ENCODE measurements around the gene HECTD2. TPM values are rescaled to one million over a fixed set of nuclear protein-coding genes. Genes with fewer than 3 reads are reported as not detected.
"Not testable (repeated sequence)": the region's sequence is repeated elsewhere in the genome, so short reads cannot be mapped to it uniquely, and the experiment has no call there.

Gene HECTD2
- total RNA-seq, 2 experiments from 2014 or later: 3.8 to 6.8 TPM

DNA sequence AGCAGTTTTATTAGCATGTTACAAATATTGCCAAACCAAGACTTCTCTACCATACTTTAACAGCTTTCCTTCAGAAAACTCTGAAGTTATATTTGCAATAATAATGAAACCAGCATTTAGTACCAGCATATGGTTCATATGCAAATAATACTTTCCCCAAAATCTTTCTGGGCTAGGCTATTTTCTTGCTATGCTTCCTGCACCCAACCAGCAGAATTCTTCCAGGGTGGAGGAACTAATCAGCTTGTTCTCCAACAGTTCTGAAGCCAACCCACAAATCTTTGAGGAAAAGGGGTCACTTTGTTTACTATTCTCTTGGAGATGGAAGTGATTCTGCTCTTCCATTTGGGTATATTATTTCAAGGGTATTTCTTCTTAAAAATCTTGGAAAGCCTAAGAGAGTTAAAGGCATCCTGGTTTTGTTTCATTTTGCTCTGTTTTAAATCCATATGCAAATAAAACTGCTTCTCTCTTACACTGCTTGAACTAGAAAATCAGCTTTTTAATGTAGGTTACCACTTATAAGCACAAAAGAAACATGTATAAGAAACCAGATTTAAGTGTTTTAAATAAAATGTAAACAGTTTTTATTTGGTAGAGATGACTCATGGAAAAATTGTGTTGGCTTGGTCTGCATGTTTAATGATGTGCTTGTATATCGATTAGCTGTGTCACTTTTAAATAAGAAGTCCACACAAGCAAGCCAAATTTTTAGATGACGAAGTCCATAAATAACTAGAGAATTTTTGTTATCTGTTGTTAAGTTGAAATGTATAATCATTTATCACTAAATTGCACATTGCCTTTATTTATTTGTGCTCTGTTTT, 103.7 kb downstream of the HECTD2 start:
- Mint-ChIP-seq H3K9me3 (ENCODE audit: low read depth) (no peaks in the 10 kb centered on the region), H3K36me3 (no peaks in the 10 kb centered on the region), H3K27ac (no peak overlapping the region), H3K4me3 (no peak overlapping the region), H3K27me3 (no peaks in the 10 kb centered on the region), H3K4me1 (peaks cover 6% of the 10 kb centered on the region)
- no peak for ATAC-seq
- CTCF ChIA-PET: interaction anchor here (1.6 kb wide), 1 partner anchor 215 kb away, joined by 5 read pairs; no protein-coding TSS in a partner anchor
- no peak for DNase-seq

GRCh38 chr10:91514787-91515186, 104.6 kb downstream of the HECTD2 start:
- DNase-seq (no peak), ATAC-seq (no peak)
- H3K4me1 Mint-ChIP-seq: peaks cover 6% of the 10 kb centered on the region
- H3K4me3 Mint-ChIP-seq: no peak overlapping the region
- no peaks in the 10 kb centered on the region for H3K27me3 Mint-ChIP-seq
- no peak overlapping the region for H3K27ac Mint-ChIP-seq
- H3K9me3 Mint-ChIP-seq (ENCODE audit: low read depth): no peaks in the 10 kb centered on the region
- peaks cover 3% of the 10 kb centered on the region for H3K36me3 Mint-ChIP-seq
- CTCF ChIA-PET: no interaction called here

DNA sequence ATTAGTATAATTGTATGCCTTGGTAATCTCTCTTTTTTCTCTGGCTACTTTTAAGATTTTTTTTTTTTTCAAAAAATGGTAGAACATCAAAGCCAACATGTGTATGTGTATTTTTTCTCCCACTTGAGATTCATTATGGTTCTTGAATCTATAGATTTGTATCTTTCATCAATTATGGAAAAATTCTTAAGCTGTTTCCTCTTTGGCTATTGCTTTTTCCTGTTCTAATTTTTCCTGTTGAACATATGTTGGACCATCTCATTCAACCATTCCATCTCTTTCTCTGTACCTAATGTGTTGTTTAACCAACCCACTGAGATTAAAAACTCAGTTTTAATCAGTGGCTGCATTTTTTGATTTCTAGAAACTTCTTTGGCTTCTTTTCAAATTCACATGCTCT, 107.2 kb downstream of the HECTD2 start:
- no peaks in the 10 kb centered on the region for H3K4me1 Mint-ChIP-seq
- no peaks in the 10 kb centered on the region for H3K27me3 Mint-ChIP-seq
- no peak for DNase-seq
- H3K27ac Mint-ChIP-seq: no peak overlapping the region
- H3K4me3 Mint-ChIP-seq: no peak overlapping the region
- H3K36me3 Mint-ChIP-seq: peaks cover 3% of the 10 kb centered on the region
- no peaks in the 10 kb centered on the region for H3K9me3 Mint-ChIP-seq (ENCODE audit: low read depth)
- ATAC-seq: no peak
- CTCF ChIA-PET: no interaction called here

- peaks cover 4% of the 10 kb centered on the region for H3K27me3 Mint-ChIP-seq
- peaks cover 3% of the 10 kb centered on the region for H3K9me3 Mint-ChIP-seq (ENCODE audit: low read depth)
- no peak overlapping the region for H3K27ac Mint-ChIP-seq
- CTCF ChIA-PET: no interaction called here
- H3K4me1 Mint-ChIP-seq: no peaks in the 10 kb centered on the region
- no peak overlapping the region for H3K4me3 Mint-ChIP-seq
- ATAC-seq (no peak), DNase-seq (no peak)
- peaks cover 3% of the 10 kb centered on the region for H3K36me3 Mint-ChIP-seq
Measured at GRCh38 chr10:91519899-91520514, 109.9 kb downstream of the HECTD2 start.

DNA sequence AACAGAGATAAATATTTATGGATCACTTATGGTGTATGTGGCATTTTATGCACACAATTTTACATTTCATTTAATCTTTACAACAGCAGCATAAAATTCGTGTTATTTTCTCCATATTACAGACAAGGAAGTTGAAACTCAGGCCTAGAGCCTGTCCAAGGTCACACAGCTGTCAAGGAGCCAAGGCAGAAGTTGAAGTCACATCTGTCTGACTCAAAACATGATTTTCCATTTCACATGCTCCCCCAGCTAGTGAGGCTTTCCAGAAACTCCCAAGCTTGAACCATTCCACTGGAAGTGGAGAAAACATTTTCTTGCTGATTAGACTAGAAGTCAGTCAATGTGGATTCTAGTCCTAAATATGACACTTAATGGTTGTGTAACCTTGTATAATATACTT, 110.5 kb downstream of the HECTD2 start:
- CTCF ChIA-PET: no interaction called here
- H3K36me3 Mint-ChIP-seq: peaks cover 3% of the 10 kb centered on the region
- no peaks in the 10 kb centered on the region for H3K4me1 Mint-ChIP-seq
- H3K27ac Mint-ChIP-seq: no peak overlapping the region
- H3K4me3 Mint-ChIP-seq: no peak overlapping the region
- H3K9me3 Mint-ChIP-seq (ENCODE audit: low read depth): peaks cover 3% of the 10 kb centered on the region
- H3K27me3 Mint-ChIP-seq: peaks cover 4% of the 10 kb centered on the region
- ATAC-seq: no peak
- DNase-seq: no peak

DNA sequence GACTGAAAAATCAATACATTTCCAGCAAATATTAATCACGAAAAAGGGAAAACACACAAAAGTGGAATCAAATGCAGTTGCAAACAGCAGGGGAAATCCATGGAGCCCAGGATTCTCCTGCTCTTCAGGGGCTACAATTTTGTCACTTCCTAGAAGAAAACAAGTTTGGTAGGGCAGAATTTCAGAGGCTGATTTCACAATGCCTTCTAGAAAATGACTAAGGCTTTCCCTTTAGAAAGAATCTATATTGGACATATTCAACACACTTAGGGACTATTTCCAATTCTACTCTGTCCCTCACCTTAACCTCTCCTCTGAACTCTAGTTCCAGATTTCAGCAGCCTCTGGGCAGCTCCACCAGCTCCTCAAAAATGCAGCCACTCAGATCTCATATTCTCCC, 111.3 kb downstream of the HECTD2 start:
- Mint-ChIP-seq H3K4me3 (no peak overlapping the region), H3K27me3 (peaks cover 8% of the 10 kb centered on the region), H3K9me3 (ENCODE audit: low read depth) (peaks cover 3% of the 10 kb centered on the region), H3K27ac (no peak overlapping the region), H3K36me3 (peaks cover 3% of the 10 kb centered on the region), H3K4me1 (no peaks in the 10 kb centered on the region)
- DNase-seq (no peak), ATAC-seq (no peak)
- CTCF ChIA-PET: no interaction called here

GRCh38 chr10:91525896-91526712, 116.0 kb downstream of the HECTD2 start:
- peaks cover 11% of the 10 kb centered on the region for H3K27me3 Mint-ChIP-seq
- no peak for DNase-seq
- no peaks in the 10 kb centered on the region for H3K4me1 Mint-ChIP-seq
- H3K36me3 Mint-ChIP-seq: no peaks in the 10 kb centered on the region
- H3K9me3 Mint-ChIP-seq (ENCODE audit: low read depth): peaks cover 3% of the 10 kb centered on the region
- CTCF ChIA-PET: no interaction called here
- no peak for ATAC-seq
- no peak overlapping the region for H3K27ac Mint-ChIP-seq
- no peak overlapping the region for H3K4me3 Mint-ChIP-seq

DNA sequence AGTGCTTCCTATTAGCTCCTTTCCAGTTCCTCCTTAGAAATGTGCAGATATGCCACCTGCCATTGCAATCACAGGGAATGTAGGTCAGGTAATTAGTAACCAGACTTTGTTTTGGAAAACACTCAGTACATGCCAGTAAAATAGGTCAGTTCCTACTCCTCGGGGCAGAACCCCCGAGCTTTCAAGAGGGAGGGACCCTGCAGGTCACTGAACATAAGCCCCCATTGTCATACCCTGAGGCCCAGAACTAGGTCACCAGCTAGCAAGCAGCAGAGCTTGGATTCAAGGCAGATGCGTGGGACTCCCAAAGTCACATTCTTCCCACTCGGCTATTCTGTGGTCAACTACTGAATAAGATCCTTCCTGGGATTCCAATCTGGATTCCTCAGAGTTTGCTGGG, 117.9 kb downstream of the HECTD2 start:
- no peak overlapping the region for H3K27ac Mint-ChIP-seq
- no peaks in the 10 kb centered on the region for H3K4me1 Mint-ChIP-seq
- no peak for ATAC-seq
- CTCF ChIA-PET: no interaction called here
- no peaks in the 10 kb centered on the region for H3K9me3 Mint-ChIP-seq (ENCODE audit: low read depth)
- H3K27me3 Mint-ChIP-seq: peaks cover 20% of the 10 kb centered on the region
- DNase-seq: no peak
- no peak overlapping the region for H3K4me3 Mint-ChIP-seq
- H3K36me3 Mint-ChIP-seq: no peaks in the 10 kb centered on the region

GRCh38 chr10:91528768-91529167, 118.6 kb downstream of the HECTD2 start:
- no peak for ATAC-seq
- CTCF ChIA-PET: no interaction called here
- no peak for DNase-seq
- Mint-ChIP-seq H3K27me3 (peaks cover 20% of the 10 kb centered on the region), H3K9me3 (ENCODE audit: low read depth) (no peaks in the 10 kb centered on the region), H3K36me3 (no peaks in the 10 kb centered on the region), H3K4me1 (no peaks in the 10 kb centered on the region), H3K27ac (no peak overlapping the region), H3K4me3 (no peak overlapping the region)

- H3K36me3 Mint-ChIP-seq: not testable (repeated sequence)
Measured at GRCh38 chr10:91534789-91535188, 124.6 kb downstream of the HECTD2 start.

DNA sequence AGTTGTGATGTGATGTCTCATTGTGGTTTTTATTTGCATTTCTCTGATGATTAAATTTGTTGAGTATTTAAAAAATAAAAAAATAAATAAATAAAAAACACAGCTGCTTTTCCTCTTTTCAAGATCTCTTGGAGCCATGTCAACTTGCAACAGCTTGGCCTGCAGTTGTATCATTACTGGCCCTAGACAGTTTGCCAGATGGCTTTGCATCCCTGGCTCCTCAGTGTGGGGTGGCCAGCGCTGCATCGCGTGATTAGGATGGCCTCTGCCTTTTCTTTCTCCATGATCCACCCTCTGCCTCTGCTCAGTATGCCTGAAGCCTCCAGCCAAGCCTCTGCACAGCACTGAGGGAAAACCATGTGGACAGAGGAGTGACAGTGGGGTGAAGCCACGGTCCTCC, 126.0 kb downstream of the HECTD2 start:
- Mint-ChIP-seq H3K4me3 (no peak overlapping the region), H3K9me3 (ENCODE audit: low read depth) (no peaks in the 10 kb centered on the region), H3K4me1 (no peaks in the 10 kb centered on the region), H3K36me3 (no peaks in the 10 kb centered on the region), H3K27me3 (peaks cover 8% of the 10 kb centered on the region), H3K27ac (no peak overlapping the region)
- DNase-seq: no peak
- CTCF ChIA-PET: no interaction called here
- ATAC-seq: no peak

More at GRCh38 chr10:91534789-91535188, 124.6 kb downstream of the HECTD2 start:
- H3K9me3 Mint-ChIP-seq (ENCODE audit: low read depth); H3K27ac Mint-ChIP-seq; DNase-seq; CTCF ChIA-PET; ATAC-seq; H3K4me3 Mint-ChIP-seq; H3K4me1 Mint-ChIP-seq: not testable (repeated sequence)
- peaks cover 12% of the 10 kb centered on the region for H3K27me3 Mint-ChIP-seq

GRCh38 chr10:91536733-91537132, 126.6 kb downstream of the HECTD2 start:
- no peak for DNase-seq
- H3K4me1 Mint-ChIP-seq: no peaks in the 10 kb centered on the region
- ATAC-seq: no peak
- no peaks in the 10 kb centered on the region for H3K9me3 Mint-ChIP-seq (ENCODE audit: low read depth)
- H3K36me3 Mint-ChIP-seq: no peaks in the 10 kb centered on the region
- CTCF ChIA-PET: no interaction called here
- no peak overlapping the region for H3K27ac Mint-ChIP-seq
- H3K4me3 Mint-ChIP-seq: no peak overlapping the region
- H3K27me3 Mint-ChIP-seq: peaks cover 11% of the 10 kb centered on the region

DNA sequence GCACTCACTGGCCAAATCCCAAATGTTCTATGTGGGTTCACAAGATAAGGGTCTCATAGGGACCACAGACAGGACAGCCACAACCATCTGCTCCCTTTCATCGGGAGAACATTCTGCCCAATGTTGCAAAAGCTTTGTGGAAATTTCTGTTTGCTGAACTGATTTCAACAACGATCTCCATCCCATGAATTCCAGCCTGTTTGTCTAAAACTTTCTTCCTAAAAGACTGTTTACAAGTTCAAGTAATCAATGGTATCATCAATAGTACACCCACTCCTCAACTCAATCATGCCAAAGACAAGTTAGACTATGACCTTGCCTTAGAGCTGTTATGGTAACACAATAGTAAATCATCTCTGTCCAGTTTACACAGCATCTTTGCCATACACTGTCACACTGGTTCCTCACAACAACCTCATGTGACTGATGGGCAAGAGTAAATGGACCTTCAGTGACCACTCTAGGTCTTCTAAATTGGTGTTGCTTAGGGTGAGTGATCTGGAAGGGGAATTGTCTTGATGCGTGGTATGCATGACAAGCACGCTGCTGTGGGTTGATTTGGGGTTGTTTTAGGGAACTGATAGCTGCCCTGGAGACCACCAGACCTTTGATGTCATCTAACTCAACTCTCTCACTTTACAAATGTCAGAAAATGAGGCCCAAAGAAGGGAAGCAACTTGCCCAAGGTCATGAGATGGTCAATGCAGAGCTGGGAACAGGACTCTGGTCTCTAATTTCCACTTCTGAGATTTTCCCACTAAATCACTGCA, 127.7 kb downstream of the HECTD2 start:
- peaks cover 9% of the 10 kb centered on the region for H3K27me3 Mint-ChIP-seq
- H3K36me3 Mint-ChIP-seq: no peaks in the 10 kb centered on the region
- CTCF ChIA-PET: no interaction called here
- H3K27ac Mint-ChIP-seq: no peak overlapping the region
- no peaks in the 10 kb centered on the region for H3K4me1 Mint-ChIP-seq
- no peaks in the 10 kb centered on the region for H3K9me3 Mint-ChIP-seq (ENCODE audit: low read depth)
- DNase-seq: no peak
- ATAC-seq: no peak
- no peak overlapping the region for H3K4me3 Mint-ChIP-seq
